ENCODE data around the gene PRKN.

GRCh38 chr6:162640756-162641155 is 86.8 kb downstream of the PRKN start:
- TF ChIP-seq CTCF (IDR thresholded peaks at IDR 0.05; ENCODE audit: poor library complexity) = no peak
- no peak for TF ChIP-seq EZH2 (IDR thresholded peaks at IDR 0.05; ENCODE audit: borderline replicate concordance)
